Skin of body (tissue), 2 donors: ENCODE data around the gene ANGEL1. TPM values are rescaled to one million over a fixed set of nuclear protein-coding genes. Genes with fewer than 3 reads are reported as not detected.

Source experiments
- DNase-seq: peaks from one replicate; lab custom pipeline; 2025; lab: John Stamatoyannopoulos, UW
- total RNA-seq: library from RNA; depleted of rRNA; stranded (reverse); fragments of >200 nt; gene quantifications from one replicate; pipeline ENCODE4 v1.2.3, GENCODE V29; 2014

ANGEL1 gene
- total RNA-seq, 1 donor from 2014 or later: 10.3 TPM

DNA sequence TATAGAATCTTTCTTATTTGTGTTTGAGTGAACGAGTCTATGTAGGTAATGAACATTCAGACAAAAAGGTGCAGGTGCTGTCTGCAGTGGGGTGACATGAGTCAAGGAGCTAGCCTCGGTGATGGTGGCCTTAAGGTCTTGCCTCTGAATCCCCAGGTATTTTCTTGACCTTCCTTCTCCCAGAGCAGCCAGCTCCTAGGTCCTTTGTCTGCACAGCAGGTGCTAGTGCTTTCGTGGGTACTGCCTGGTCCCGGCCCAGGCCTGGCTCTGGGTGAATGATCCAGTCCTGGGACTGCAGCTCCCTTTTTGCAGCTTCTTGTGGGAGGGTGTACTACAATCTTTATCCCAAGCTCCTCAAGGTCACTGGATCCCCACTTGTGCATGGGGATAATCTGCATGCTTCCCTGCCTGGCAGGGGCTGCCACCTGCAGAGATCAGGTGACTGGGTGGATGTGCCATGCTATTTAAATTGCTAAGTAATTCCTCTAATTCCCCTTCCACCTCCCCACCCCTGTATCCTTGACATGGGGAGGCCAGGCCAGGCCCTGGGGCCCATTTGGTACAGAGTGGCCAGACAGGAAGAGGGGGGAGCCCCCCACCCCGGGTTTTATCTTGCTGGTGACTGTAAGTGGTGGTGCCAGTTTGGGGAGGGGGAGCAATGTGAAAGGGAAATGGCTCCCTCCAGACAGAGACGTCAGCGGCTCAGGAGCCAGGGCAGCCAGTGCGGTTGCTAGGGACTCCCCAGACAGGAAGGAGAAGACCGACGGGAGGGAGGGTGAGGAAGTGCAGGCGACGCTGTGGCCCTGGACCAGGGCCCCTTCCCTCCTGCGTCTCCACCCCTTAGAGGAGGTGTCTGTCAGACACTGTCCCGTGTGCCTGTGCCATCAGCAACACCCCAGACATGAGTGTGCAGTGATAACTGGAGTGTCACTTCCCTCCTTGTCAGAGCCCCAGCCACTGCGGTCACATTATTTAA lies 44.7 kb downstream of the ANGEL1 start:
- no peak for DNase-seq

DNA sequence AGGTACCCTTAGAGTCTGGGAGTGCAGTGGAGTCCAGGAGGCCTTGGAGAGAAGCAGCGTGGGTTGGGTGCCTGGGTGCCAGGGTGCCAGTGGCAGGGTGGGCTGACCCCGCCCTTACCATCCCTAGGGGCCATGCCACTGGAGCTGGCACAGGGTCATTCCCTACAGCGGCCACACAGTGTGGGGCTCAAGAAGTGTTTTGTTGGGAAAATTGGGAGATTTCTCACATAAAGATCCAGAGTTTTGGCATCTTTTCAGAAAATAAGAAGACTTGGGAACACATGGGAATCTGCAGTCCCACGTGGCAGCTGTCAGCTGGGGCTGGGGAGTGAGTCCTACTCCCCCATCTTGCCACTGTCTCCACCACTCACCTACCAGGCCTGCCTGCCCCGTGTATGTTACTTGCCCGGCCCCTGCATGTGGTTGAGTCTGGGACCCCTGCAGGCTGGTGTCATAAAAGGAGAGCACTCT lies 47.2 kb downstream of the ANGEL1 start:
- DNase-seq: no peak

DNA sequence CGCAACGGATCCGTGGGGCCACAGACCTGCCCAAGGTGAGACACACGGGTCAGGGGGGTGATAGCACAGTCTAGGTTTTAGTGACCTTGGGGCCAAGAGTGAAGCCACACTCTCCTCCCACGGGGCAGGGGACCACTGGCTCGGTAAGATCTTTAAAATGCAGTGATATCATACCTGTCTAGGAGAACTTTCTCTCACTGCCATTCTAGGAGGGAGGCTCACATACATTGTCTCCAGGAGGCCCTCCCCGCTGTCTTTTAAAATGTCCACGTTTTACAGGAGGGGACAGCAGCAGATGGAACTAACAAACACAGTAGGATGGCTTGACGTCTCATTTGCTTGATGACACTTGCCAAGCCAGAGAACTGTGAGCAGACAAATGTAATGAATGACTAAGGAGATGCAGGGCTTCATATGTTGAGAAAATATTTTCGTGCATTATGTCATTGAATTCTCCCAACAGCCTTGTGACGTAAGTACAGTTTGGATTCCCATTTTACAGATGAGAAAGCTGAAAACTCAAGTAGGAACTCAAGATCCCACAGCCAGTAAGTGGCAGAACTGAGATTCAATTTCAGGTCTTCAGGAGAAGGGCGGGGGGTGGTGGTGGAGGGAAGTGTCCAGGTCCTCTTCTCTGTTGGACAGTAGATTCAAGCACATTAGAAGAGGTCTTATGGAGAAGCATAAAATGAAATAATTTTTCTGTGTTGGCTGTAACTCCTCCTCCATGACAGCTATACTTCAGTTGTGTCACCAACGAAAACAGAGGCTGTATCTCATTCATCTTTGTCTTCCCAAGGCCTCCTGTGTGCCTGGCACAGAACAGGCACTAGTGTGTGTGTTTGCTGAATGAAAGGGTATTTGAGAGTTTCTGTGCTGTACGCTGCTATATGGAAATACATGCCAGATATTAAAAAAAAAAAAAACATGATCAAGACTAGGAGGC lies 49.3 kb downstream of the ANGEL1 start:
- no peak for DNase-seq

DNA sequence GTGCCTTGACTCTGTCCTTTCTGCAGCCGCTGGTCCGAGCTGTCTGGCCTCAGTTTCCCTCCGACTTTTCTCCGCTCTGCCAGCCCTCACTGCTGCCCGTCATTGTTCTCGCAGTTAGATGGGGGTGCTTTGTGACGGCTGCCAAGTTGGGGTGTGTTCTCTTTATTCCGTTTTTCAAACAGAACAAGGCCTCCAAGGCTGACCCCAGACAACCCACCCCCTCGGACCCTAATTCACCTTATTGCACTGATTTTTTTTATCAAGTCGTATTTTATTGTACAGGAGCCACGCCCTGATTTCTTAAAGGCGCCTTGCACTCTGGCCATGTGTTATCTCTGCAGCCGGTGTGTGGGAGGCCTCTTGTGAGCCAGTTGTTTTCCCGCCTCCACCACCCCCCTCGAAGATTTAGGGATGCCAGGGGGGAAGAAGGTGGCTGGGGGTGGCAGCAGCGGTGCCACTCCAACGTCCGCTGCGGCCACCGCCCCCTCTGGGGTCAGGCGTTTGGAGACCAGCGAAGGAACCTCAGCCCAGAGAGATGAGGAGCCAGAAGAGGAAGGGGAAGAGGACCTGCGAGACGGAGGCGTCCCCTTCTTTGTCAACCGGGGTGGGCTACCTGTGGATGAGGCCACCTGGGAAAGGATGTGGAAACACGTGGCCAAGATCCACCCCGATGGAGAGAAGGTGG lies 50.1 kb downstream of the ANGEL1 start:
- DNase-seq: no peak

DNA sequence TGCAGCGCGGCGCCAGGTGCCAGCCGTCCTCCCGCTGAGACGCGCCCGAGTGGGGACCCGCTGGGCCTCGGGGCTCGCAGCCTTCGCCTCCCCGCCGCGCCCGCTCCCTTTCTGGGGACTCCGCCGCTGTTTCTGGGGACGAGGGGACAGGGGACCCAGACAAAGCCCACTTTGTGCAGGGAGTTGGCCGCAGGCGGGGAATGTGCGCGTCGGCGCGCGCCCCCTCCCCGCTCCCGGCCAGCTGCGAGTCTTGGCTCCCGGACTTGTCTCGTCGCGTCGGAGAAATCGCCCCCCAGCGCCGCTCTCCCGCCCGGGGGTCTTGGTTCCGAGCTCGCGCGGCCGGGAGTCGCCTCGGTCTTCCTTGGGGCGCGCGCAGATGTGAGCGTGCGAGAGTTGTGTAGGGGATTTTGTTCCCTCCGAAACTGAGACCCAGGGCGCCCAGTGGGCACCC lies 50.7 kb downstream of the ANGEL1 start:
- DNase-seq: no peak

DNA sequence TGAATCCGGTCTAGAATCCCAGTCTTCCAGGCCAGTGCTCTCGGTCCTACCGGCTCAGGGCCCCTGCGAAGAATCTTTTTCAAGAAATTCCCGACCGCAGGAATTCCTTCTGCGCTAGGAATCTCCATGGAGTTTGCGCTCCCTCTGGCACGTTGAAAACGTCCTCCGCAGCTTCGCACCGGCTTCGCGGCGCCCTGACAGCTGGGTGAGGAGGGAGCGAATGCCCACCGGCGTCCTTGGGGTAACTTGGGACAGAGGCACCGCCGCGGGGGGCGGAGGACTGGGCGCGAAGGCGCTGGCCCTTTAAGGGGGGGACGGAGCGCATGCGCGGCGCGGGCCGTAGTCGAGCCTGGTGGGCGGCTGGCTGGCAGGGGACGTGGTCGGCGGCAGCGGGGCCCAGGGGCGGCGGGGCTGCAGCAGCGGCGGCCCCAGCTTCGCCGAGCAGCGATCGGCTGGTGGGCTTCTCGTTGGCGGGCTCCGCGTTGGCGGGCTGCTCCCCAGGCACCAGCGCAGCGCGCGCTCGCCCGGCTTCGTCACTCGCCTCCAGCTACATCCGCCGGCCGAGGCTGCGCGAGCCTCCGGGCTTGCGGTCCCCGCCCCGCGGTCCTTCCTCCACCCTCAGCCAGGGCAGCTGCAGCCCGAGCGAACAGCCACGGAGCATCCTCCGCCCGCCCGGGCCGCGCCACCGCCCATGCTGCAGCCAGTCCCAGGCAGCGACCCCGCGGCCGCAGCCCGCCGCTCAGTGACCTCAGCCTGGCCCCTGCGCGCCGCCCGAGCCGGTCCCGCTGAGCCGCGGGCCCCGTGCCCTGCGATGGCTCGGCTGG lies 51.3 kb downstream of the ANGEL1 start, which contains the start of gene VASH1:
Gene VASH1 (plus strand): TSS at position 333 of the 824 bp plus-strand sequence. CDS start 1,354 bp downstream, outside the sequence.
- DNase-seq: no peak

DNA sequence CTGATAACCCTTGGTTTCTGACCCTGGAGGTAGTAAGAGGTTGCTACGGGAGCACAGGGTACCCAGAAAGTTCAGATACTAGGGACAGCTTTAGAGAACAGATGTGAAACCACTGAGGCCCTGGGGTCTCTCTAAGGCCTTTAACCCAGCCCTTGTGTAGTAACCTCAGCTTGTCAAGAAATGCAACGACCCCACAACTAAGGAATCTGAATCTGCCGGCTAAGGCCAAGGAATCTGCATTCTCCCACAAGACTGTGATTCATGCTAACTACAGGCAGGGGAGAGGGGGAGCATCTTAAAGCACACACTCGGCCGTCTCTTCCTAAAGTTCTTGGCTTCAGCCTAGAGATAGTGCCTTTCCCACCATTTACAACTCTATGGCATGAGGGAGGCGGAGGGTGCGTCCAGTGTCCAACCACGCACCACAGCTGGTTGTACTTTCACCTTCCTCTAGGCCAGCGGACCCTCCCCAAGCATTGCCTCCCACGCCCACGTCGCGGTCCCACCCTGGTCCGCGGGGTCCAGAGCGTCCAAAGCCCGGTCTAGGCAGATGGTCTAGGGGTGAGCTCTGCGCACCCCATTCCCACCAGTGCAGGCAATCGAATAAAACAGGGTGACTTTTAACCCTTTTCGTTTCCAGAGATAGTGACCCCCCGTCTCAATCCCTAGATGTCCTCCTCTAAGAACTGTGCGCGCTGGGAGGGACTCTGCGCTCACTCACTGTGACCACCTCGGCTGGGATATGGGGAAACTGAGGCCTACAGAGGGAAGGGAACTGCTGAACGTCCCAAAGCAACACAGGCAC lies 52.1 kb downstream of the ANGEL1 start:
- no peak for DNase-seq

DNA sequence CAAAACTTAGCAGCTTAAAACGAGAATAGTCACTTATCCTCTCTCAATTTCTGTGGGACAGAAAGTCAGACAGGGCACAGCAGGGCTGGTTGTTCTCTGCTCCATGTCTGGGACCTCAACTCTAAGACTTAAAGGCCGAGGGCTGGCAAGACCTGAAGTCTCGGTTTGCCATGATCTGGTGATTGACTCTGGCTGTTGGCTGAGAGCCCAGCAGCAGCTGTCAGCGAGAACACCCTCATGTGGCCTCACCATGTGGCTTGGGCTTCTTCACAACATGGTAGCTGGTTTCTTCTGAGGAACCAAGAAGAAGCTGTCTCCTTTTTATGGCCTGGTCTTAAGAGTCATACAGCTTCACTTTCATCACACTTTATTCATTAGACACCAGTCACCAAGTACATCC lies 53.1 kb downstream of the ANGEL1 start:
- DNase-seq: no peak

DNA sequence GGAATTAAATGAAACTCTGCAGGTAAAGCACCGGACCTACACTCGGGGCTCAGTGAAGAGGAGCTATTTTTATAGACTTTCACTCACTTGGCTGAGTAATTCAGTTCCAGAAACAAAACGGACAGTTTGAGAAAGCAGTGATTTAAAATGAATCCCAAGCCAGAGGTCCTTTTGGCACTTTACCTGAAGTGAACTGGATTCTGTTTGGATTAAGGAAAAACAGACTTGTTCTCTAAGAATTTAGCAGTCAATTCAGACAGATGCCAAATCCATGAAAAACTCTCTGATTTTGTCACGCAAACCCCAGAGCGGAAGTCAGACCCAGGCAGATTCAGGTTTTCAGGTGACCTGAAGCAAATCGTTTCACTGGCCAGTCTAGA lies 56.3 kb downstream of the ANGEL1 start:
- no peak for DNase-seq

DNA sequence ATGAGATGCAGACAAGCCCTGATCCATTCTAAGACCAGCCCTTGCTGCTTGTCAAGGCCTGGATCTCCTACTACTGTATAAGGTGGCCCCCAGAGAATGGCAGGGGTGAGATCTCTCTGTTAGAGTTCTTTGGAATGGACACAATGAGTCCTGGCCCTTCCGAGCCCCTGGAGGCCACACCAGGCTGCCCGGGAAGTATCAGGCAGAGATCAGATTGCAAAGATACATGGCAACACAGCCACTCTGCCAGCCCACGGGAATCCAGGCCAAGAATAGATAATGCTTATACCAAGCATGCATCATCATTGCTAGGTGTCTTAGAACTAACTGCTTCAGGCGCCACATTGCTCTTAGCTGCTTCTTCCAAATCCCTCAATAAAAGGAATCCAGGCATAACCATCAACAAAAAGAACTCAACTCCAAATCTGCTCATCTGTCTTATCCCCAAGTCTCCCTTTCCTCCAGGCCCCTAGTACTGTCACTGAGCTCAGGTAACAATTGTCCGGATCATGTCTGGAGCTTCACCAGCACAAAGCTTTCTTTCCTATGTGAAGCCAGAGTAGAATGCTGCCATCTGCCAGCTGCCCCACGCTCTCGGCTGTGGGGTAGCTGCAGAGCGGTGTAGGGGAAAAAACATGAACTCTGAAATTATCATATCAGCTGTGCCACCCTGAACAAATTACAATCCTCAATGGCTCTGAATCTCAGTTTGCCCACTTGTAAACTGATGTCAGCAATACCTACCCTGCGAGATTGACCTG lies 56.9 kb downstream of the ANGEL1 start:
- DNase-seq: no peak

DNA sequence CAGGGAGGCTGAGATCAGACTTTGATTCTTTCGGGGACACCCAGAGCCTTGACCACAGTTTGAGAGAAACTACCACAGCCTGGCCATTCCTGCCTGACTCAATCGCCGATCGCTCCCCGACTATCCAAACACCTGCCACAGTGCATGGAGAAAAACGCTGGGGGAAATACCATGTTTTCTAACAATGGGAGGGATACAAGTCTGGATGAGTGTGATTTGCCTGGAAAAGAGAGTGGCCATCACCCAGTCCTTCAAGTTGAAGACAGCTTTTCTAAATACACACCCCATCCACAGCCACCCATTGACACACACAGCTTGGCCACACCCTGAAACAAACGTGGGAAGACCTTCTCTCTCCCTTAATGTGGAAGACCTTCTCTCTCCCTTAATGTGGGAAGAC lies 58.1 kb downstream of the ANGEL1 start:
- DNase-seq: no peak

DNA sequence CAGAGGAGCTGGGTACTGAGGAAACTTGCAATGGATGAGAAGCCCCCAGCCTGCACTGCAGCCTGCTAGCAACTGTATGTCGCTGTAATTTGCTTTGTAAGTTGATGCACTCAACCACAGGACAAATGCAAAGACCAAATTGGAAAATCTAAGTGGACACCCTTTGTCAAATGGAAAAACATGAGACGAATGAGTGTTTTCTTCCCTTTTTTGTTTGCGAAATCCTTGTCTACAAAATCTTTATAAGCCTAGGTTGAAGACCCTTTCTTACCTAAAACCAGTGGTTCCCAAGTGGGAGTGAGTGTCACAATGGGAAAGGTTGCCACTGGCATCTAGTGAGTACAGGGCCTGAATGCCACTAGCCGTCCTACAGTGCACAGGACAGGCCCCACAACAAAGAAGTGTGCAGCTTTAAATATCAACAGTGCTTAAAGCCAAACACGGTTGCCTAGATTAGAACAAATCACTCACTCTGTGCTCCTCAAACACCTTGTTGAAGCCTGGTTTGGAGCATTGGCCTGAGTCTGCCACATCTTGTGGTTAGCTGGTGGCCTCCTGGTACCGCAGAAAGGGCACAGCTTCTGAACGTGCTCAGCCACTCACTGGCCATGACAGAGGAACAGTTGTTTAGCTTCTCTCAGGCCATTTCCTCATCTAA lies 59.0 kb downstream of the ANGEL1 start:
- DNase-seq: no peak

DNA sequence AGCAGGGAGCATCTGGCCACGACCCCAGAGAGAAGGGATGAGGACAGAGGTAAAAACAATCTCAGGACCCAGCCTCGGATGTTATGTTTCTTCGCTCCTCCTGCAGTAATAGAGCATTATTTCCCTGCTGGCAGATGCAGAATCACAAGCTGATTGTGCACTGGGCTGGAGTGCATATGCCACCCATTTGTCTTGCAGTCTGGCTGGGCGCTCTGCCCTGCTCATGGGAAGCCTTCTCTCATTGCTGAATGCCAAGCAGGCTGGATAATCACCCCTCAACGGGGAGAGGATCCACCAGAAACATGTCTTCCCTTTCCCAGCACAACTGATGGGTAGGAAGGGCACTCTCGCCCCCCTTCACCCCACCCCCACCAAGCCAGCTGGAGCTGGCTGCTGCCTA lies 59.9 kb downstream of the ANGEL1 start:
- DNase-seq: no peak

DNA sequence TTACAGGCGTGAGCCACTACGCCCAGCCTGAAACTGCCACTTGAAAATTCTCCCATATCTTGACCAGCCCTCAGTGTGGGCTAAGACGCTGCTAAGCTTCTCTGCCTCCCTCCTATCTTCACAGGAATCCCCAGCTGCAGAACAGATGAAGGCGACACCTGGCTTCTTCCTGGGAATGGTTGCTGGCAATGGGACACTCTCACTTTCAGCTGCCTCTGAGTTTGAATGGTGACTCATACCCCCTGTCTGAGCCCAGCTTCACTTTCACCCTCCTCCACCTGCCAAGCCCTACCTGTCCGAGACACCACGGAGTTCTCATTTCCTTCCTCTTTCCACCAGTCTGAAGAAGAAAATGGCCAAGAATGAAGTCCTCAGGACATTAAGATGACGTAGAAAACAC lies 69.7 kb downstream of the ANGEL1 start:
- DNase-seq: no peak

DNA sequence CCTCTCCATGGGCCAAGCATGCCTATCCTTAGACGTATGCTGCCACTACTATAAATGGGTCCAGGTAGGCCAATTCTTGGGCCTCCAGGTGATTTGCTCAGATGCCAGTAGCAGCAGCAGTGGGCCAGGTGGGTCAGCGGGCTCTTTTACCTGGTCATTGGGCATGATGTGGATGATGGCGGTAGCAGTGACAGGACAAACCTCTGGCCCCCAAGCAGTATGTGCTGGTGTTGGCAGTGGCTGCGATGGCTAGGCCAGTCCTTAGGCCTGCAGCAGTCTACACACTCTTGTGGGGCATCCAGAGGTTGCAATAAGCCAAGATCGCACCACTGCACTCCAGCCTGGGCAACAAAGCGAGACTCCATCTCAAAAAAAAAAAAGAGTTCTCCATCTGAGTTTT lies 70.5 kb downstream of the ANGEL1 start:
- DNase-seq: no peak

DNA sequence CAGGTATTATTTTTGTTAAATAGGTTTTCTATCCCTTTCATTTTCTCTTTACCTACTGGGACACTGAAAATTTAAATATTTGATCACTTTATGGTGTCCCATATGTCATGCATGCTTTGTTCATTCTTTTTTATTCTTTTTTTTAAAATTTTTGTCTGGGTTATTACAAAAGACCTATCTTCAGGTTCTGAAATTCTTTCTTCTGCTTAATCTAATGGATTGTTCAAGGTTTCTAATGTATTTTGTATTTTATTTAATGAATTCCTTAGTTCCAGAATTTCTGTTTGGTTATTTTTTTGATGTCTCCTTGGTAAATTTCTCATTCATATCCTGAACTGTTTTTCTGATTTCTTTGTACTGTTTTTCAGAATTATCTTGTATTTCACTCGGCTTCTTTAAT lies 71.6 kb downstream of the ANGEL1 start:
- DNase-seq: no peak
